Measurements from ENCODE around the gene PLPPR1.

PLPPR1 gene

DNA sequence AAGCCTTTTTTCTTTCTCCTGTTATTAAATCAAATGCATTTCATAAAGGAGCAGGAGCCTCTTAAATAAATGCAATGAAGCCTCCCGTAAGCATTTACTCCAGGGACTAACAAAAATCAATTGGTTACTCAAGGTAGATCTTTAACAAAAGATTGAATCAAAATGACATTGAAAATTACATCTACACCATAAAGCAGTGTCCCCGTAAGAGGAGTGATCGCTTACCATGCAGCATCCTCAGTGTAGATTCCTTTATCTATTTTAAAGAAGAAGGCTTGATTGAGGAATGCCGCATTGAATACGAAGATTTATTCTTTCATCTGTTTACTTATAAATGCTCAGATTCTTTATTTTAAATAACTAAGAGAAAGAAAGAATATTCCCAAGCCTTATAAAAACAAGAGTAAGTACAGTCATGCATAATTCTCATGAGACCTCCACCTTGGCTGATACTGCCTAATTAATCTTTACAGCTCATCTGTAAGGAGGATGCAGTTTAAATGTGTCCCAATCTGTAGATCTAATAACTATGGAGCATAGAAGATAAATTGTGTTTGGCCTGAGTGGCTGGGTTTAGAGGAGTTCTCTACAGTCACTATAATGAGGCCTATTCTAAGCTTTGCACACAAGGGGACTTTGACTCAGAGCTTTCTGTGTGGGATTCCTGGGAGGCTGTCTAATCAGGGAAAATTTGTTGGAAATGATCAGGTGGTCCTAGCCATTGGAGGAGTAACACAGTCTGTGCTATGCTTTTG lies 55.1 kb downstream of the PLPPR1 start:
- no peaks in the 10 kb centered on the region for H3K27me3 ChIP-seq (ENCODE audit: insufficient read depth, low read depth)
- H4K20me1 ChIP-seq (ENCODE audit: insufficient read depth), result no peaks in the 10 kb centered on the region
- H3K4me2 ChIP-seq, result no peak overlapping the region
- no peak overlapping the region for H3K9ac ChIP-seq
- H3K4me3 ChIP-seq (IDR thresholded peaks at IDR 0.05; ENCODE audit: insufficient read depth, low read depth, low read length), result no peak overlapping the region
- H3K36me3 ChIP-seq (ENCODE audit: insufficient read depth), result no peaks in the 10 kb centered on the region
- TF ChIP-seq, protein P1, sequence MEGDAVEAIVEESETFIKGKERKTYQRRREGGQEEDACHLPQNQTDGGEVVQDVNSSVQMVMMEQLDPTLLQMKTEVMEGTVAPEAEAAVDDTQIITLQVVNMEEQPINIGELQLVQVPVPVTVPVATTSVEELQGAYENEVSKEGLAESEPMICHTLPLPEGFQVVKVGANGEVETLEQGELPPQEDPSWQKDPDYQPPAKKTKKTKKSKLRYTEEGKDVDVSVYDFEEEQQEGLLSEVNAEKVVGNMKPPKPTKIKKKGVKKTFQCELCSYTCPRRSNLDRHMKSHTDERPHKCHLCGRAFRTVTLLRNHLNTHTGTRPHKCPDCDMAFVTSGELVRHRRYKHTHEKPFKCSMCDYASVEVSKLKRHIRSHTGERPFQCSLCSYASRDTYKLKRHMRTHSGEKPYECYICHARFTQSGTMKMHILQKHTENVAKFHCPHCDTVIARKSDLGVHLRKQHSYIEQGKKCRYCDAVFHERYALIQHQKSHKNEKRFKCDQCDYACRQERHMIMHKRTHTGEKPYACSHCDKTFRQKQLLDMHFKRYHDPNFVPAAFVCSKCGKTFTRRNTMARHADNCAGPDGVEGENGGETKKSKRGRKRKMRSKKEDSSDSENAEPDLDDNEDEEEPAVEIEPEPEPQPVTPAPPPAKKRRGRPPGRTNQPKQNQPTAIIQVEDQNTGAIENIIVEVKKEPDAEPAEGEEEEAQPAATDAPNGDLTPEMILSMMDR (conservative IDR thresholded peaks at IDR 0.05; ENCODE audit: low read depth, low read length), result no peak
- H3K4me1 ChIP-seq (ENCODE audit: low read depth, poor library complexity, severe bottlenecking), result peaks cover 4% of the 10 kb centered on the region
- no peak overlapping the region for H2AFZ ChIP-seq (ENCODE audit: low read depth)
- no peaks in the 10 kb centered on the region for H3K79me2 ChIP-seq (ENCODE audit: insufficient read depth, low read depth)
- no peak overlapping the region for H3K27ac ChIP-seq

DNA sequence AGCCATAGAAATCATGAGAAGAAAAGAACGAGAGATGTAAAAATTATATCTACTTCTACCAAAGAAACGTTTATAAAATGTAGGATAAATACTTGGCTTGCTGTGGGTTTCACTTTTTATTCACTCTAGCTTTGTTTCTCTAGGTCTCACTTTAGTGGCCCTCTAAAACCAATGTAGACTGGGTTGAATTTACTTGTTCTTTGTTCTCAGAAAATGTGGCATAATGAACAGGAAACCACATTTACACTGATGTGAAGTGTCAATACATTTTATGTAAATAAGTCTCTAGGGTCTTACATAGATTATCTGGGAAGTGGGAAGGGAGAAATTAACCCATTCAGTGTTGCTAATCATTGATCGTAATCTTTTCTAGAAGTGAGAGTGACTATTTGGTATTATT lies 58.9 kb downstream of the PLPPR1 start:
- peaks cover 4% of the 10 kb centered on the region for H3K4me1 ChIP-seq (ENCODE audit: low read depth, poor library complexity, severe bottlenecking)
- H3K4me2 ChIP-seq, result no peak overlapping the region
- no peak overlapping the region for H3K4me3 ChIP-seq (IDR thresholded peaks at IDR 0.05; ENCODE audit: insufficient read depth, low read depth, low read length)
- TF ChIP-seq, protein P1 (conservative IDR thresholded peaks at IDR 0.05; ENCODE audit: low read depth, low read length), result no peak
- no peak overlapping the region for H3K27ac ChIP-seq
- no peak overlapping the region for H2AFZ ChIP-seq (ENCODE audit: low read depth)
- no peaks in the 10 kb centered on the region for H4K20me1 ChIP-seq (ENCODE audit: insufficient read depth)
- no peaks in the 10 kb centered on the region for H3K27me3 ChIP-seq (ENCODE audit: insufficient read depth, low read depth)
- H3K79me2 ChIP-seq (ENCODE audit: insufficient read depth, low read depth), result no peaks in the 10 kb centered on the region
- H3K36me3 ChIP-seq (ENCODE audit: insufficient read depth), result no peaks in the 10 kb centered on the region
- no peak overlapping the region for H3K9ac ChIP-seq

DNA sequence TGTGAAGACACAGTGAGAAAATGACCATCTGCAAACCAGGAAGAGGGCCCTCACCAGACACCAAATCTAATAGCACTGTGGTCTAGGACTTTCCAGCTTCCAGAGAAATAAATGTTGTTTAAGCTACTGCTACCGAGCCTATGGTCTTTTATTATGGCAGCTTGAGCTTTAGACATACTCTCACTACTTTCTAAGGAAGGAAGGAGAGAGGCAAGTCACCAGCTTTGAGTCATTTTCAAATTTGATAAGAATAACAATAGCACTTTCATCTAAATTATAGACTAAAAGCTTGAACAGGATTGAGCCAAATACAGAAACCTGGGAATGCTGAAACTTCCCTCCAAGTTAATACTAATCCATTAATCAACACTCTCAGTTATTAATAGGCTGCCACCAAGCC lies 64.4 kb downstream of the PLPPR1 start:
- no peaks in the 10 kb centered on the region for H4K20me1 ChIP-seq (ENCODE audit: insufficient read depth)
- H3K4me2 ChIP-seq, result no peak overlapping the region
- H3K4me3 ChIP-seq (IDR thresholded peaks at IDR 0.05; ENCODE audit: insufficient read depth, low read depth, low read length), result no peak overlapping the region
- H3K4me1 ChIP-seq (ENCODE audit: low read depth, poor library complexity, severe bottlenecking), result no peaks in the 10 kb centered on the region
- H3K36me3 ChIP-seq (ENCODE audit: insufficient read depth), result no peaks in the 10 kb centered on the region
- no peaks in the 10 kb centered on the region for H3K27me3 ChIP-seq (ENCODE audit: insufficient read depth, low read depth)
- H3K9ac ChIP-seq, result no peak overlapping the region
- no peaks in the 10 kb centered on the region for H3K79me2 ChIP-seq (ENCODE audit: insufficient read depth, low read depth)
- TF ChIP-seq, protein P1 (conservative IDR thresholded peaks at IDR 0.05; ENCODE audit: low read depth, low read length), result no peak
- H2AFZ ChIP-seq (ENCODE audit: low read depth), result no peak overlapping the region
- H3K27ac ChIP-seq, result no peak overlapping the region

DNA sequence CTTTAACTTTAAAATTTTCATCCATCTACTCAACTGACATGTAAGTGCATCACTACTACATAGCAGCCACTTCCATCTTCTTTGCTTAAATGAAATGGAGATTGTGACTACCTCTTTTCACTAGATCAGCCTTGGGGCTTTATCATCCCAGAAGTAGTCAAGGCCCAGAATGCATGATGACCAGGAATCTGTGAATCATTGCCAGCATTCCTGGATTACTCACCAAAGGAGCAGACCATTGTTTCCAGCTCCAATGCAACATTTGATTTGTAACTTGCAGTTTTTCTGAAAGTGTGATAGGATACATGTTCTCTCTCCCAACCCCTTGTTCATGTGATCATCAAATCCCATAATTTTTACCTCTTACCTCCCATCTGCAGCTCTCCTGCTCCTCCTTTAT lies 65.1 kb downstream of the PLPPR1 start:
- Histone ChIP-seq H3K27ac (no peak overlapping the region), H3K27me3 (ENCODE audit: insufficient read depth, low read depth) (no peaks in the 10 kb centered on the region), H3K36me3 (ENCODE audit: insufficient read depth) (no peaks in the 10 kb centered on the region), H2AFZ (ENCODE audit: low read depth) (no peak overlapping the region), H3K4me2 (no peak overlapping the region), H3K79me2 (ENCODE audit: insufficient read depth, low read depth) (no peaks in the 10 kb centered on the region), H3K4me3 (IDR thresholded peaks at IDR 0.05; ENCODE audit: insufficient read depth, low read depth, low read length) (no peak overlapping the region), H3K9ac (no peak overlapping the region), H4K20me1 (ENCODE audit: insufficient read depth) (no peaks in the 10 kb centered on the region), H3K4me1 (ENCODE audit: low read depth, poor library complexity, severe bottlenecking) (no peaks in the 10 kb centered on the region)
- TF ChIP-seq, protein P1 (conservative IDR thresholded peaks at IDR 0.05; ENCODE audit: low read depth, low read length), result no peak
